Stomach (tissue), 9 donors: ENCODE measurements around the gene ZNF469. TPM values are rescaled to one million over a fixed set of nuclear protein-coding genes. Genes with fewer than 3 reads are reported as not detected.

Experiments used
- DNase-seq, 2 donors: peaks; one replicate each; pipeline versions ENCODE4 v3.0.0 to v3.0.0-alpha.2; 2013 to 2019
- H3K27ac ChIP-seq, 5 donors: fragments of 200-600 bp in 4 of 5; sonication (generic) in 4 of 5; one replicate each; pipeline ENCODE4 v1.5.1; 2013 to 2019; ENCODE audit warnings: mild to moderate bottlenecking in 1 of 5, moderate library complexity in 1 of 5
- H3K27me3 ChIP-seq, 3 donors: fragments of 200-600 bp; sonication (generic); one replicate each; pipeline ENCODE4 v1.5.1; 2017 to 2019; ENCODE audit warnings: mixed run types in 1 of 3
- H3K36me3 ChIP-seq, 4 donors: fragments of 200-600 bp; sonication (generic); 1 replicate in 3 of 4; 2 replicates in 1 of 4; pipeline ENCODE4 v1.5.1; 2016 to 2019
- H3K4me1 ChIP-seq, 4 donors: fragments of 200-600 bp; sonication (generic); one replicate each; pipeline ENCODE4 v1.5.1; 2016 to 2019
- H3K4me3 ChIP-seq, 4 donors: fragments of 200-600 bp; sonication (generic) in 3 of 4; one replicate each; pipeline ENCODE4 v1.5.1; 2016 to 2019; ENCODE audit warnings: mild to moderate bottlenecking in 1 of 4
- H3K9me3 ChIP-seq, 4 donors: fragments of 200-600 bp; sonication (generic); one replicate each; pipeline ENCODE4 v1.5.1; 2016 to 2019
- EP300 ChIP-seq: sonication (generic); formaldehyde crosslinking; IDR thresholded peaks from one replicate; pipeline ENCODE4 v1.6.1; 2017; ENCODE audit warnings: antibody characterized with exemption
- POLR2A ChIP-seq, 4 donors: fragments of 450-650 bp; IDR thresholded peaks; one replicate each; pipeline ENCODE4 v1.6.1; 2016; ENCODE audit warnings: antibody characterized with exemption in 4 of 4, control low read depth in 2 of 4, mild to moderate bottlenecking in 1 of 4, moderate library complexity in 1 of 4
- POLR2AphosphoS5 ChIP-seq, 3 donors: sonication (generic); formaldehyde crosslinking; IDR thresholded peaks; one replicate each; pipeline ENCODE4 v1.6.1; 2016; ENCODE audit warnings: antibody characterized with exemption in 3 of 3
- WGBS, 5 donors: extraction: QIAGEN DNeasy Blood & Tissue Kit in 3 of 5; methylation state at CpG; one replicate each; pipeline versions ENCODE4 v1.1.5 to v1.1.7; 2013 to 2018; 5-methylcytosine and 5-hydroxymethylcytosine counted together
- intact Hi-C: fragments of 100-400 bp; cut with DNase I; formaldehyde crosslinking; loops from one replicate; pipeline ENCODE4 v1.15.1; 2023; ENCODE audit warnings: low total_unique reads
- polyA plus RNA-seq, 3 donors: library from polyadenylated mRNA; stranded (reverse); fragments of 200-250 nt; gene quantifications; one replicate each; pipeline ENCODE4 v1.2.3, GENCODE V29; 2013
- total RNA-seq, 5 donors: library from RNA; depleted of rRNA; stranded (reverse); fragments of >200 nt; gene quantifications; one replicate each; pipeline versions ENCODE4 v1.1.0 to v1.2.3, GENCODE V29; 2014 to 2016
- TF ChIP-seq, protein P1 (sequence below), 7 experiments: fragments of 450-650 bp in 4 of 7; fragments of 200-600 bp in 3 of 7; sonication (generic) in 3 of 7; IDR thresholded peaks; one replicate each; pipeline ENCODE4 v1.5.1; 2016 to 2019; ENCODE audit warnings: antibody characterized with exemption in 7 of 7, control low read depth in 2 of 7, mild to moderate bottlenecking in 1 of 7
- donor health status: healthy with polysubstance abuse.
- donor health status: Bipolar disorder and iron deficiency.
- donor health status: healthy.

The ZNF469 gene
- total and polyA plus RNA-seq, 8 donors = under 0.01 to 6.2 (median 0.24) TPM

DNA sequence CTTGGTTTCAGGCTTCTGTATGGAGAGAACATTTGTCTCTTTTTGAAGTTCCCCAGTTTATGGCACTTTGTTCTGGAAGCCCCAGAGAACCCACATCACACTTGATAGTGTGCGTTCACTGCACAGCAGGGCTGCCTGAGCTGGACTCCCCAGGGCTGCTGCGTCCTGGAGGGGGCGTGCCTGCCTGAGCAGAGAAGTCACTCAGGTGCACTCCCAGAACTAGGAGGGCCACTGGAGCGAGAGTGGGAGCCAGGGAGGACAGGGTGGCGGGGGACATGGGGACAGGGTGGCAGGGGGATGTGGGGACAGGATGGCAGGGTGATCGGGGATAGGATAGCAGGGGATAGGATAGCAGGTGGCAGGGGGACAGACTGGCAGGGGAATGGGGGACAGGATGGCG, 43.9 kb upstream of the ZNF469 start:
- TF ChIP-seq POLR2AphosphoS5 (IDR thresholded peaks at IDR 0.05) (no peak), POLR2A (IDR thresholded peaks at IDR 0.05) (no peak), EP300 (no peak)
- TF ChIP-seq, protein P1, sequence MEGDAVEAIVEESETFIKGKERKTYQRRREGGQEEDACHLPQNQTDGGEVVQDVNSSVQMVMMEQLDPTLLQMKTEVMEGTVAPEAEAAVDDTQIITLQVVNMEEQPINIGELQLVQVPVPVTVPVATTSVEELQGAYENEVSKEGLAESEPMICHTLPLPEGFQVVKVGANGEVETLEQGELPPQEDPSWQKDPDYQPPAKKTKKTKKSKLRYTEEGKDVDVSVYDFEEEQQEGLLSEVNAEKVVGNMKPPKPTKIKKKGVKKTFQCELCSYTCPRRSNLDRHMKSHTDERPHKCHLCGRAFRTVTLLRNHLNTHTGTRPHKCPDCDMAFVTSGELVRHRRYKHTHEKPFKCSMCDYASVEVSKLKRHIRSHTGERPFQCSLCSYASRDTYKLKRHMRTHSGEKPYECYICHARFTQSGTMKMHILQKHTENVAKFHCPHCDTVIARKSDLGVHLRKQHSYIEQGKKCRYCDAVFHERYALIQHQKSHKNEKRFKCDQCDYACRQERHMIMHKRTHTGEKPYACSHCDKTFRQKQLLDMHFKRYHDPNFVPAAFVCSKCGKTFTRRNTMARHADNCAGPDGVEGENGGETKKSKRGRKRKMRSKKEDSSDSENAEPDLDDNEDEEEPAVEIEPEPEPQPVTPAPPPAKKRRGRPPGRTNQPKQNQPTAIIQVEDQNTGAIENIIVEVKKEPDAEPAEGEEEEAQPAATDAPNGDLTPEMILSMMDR (IDR thresholded peaks at IDR 0.05) = no peak
- WGBS, 5 donors = 75 to 87% (median 75%) methylated on average over 6 to 7 of the region's 7 CpGs
- intact Hi-C loops = no loop called here

DNA sequence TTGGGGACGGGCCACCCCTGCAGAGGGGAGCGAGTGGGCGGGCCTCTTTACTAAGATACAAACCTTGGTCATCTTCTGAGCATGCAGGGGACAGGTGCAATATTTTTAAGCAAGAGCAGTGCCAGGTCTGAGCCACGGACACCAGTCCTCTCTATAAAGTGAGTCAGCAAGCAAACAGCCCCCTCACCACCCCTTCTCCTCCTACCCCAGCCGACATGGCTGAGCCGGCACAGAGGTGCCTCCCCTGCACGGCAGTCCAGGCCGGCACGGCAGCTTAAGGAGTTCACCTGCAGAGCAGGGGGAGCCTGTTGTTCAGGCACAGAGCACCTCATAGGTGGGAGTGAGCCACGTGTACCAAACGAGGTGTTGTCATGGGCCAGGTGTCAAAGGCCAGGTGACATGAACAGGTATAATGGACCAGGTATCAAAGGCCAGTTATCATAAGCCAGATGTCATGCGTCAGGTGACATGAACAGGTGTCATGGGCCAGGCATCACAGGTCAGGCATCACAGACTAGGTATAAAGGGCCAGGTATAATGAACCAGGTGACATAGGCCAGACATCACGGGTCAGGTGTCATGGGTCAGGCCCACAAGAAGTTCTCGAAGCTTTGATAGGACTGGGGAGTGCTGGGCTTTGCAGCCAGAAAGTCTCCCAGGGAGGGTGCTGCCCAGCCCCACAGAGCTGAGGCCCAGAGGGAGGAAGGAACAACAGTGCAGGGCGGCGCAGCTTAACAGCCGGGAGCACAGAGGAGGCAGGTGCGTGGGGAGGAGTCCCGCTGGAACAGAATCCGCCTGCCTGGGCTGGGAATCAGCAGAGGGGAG, 42.6 kb upstream of the ZNF469 start:
- TF ChIP-seq EP300 (no peak), POLR2A (IDR thresholded peaks at IDR 0.05) (no peak), POLR2AphosphoS5 (IDR thresholded peaks at IDR 0.05) (no peak)
- TF ChIP-seq, protein P1 (IDR thresholded peaks at IDR 0.05) = no peak
- H3K27ac ChIP-seq = no peak overlapping the region
- intact Hi-C loops = no loop called here

More for the DNA sequence above, 43.9 kb upstream of the ZNF469 start:
- H3K9me3 ChIP-seq = peaks cover 0 to 10% (median 0%) of the 10 kb centered on the region in 4 donors
- no peak overlapping the region for H3K27ac ChIP-seq
- H3K4me3 ChIP-seq = no peak overlapping the region
- H3K36me3 ChIP-seq = no peaks in the 10 kb centered on the region
- no peaks in the 10 kb centered on the region for H3K4me1 ChIP-seq
- peaks cover 0 to 15% (median 0%) of the 10 kb centered on the region in 3 donors for H3K27me3 ChIP-seq
- DNase-seq = no peak

DNA sequence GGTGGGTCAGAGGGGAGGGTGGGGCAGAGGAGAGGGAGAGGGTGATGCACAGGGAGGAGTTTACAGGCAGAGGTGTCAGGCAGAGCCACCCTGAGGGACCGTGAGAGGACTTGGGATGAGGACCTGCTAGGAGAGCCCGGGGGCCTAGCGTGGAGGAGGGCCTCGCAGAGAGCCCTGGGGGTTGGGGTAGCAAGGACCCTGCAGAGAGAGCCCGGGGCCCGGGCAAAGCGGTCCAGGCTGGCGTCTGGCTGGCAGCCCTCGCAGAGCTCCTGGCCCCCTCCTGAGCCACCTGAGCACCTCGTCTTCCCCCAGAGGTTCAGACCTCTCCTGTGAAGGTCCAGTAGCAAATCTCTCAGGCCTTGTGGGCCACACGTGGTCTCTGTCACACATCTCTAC, 42.0 kb upstream of the ZNF469 start:
- Histone ChIP-seq H3K4me3 (no peak overlapping the region), H3K27me3 (peaks cover 0 to 15% (median 0%) of the 10 kb centered on the region in 3 donors), H3K36me3 (no peaks in the 10 kb centered on the region), H3K9me3 (peaks cover 0 to 10% (median 0%) of the 10 kb centered on the region in 4 donors), H3K4me1 (no peaks in the 10 kb centered on the region), H3K27ac (no peak overlapping the region)
- DNase-seq = no peak
- intact Hi-C loops = no loop called here
- WGBS, 5 donors = 76 to 88% (median 84%) methylated on average over 9 to 11 of the region's 11 CpGs
- no peak for TF ChIP-seq EP300

More for the DNA sequence above, 42.6 kb upstream of the ZNF469 start:
- 49 to 80% (median 53%) methylated on average over 14 to 20 of the region's 20 CpGs for WGBS, 5 donors
- Histone ChIP-seq H3K9me3 (peaks cover 0 to 10% (median 0%) of the 10 kb centered on the region in 4 donors), H3K36me3 (no peaks in the 10 kb centered on the region), H3K27me3 (peaks cover 0 to 15% (median 0%) of the 10 kb centered on the region in 3 donors), H3K4me3 (no peak overlapping the region), H3K4me1 (no peaks in the 10 kb centered on the region)
- DNase-seq = peak in 1 of 2 donors; percentile 32

DNA sequence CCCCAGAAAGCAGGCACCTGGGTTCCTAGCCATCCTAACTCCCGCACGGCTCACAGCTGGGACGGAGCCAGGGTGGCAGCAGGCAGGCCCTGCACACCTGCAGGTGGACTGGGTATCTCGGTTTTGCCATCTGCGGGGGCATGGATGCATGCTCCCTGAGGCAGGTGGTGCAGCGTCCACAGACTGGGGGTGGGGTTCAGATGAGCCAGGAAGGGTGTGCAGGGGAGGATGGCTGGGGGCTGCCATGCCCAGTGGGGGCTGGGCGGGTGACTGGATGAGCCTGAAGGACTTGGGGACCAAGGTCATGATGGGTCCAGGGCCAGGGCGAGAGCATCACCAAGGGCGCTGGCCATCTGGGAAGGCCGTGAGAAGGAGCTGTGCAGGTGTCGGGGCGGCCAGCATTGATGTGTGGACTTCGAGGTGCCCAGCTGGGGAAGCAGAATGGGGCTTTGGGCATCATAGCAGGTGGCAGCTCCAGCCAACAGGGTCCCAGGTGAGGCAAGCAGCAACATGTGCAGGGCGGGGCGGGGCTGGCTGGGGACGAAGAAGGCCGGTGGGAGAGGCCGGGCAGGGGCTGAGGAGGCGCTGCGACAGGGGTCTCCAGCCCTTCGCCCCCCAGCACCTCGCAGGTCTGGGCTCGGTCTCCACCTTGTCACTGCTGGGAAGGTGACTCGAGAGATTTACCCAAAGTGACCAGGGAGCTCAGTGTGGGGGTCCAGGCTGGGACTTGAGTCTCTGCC, 41.0 kb upstream of the ZNF469 start:
- Histone ChIP-seq H3K36me3 (no peaks in the 10 kb centered on the region), H3K4me1 (no peaks in the 10 kb centered on the region), H3K4me3 (no peak overlapping the region), H3K27ac (no peak overlapping the region), H3K9me3 (peaks cover 0 to 10% (median 0%) of the 10 kb centered on the region in 4 donors), H3K27me3 (peaks cover 0 to 15% (median 0%) of the 10 kb centered on the region in 3 donors)
- WGBS, 5 donors = 83 to 91% (median 91%) methylated on average over 17 to 24 of the region's 24 CpGs
- TF ChIP-seq, protein P1 (IDR thresholded peaks at IDR 0.05) = no peak
- TF ChIP-seq EP300 (no peak), POLR2AphosphoS5 (IDR thresholded peaks at IDR 0.05) (no peak), POLR2A (IDR thresholded peaks at IDR 0.05) (no peak)
- DNase-seq = no peak
- intact Hi-C loops = no loop called here
